GM10248 (cell line): ENCODE data around the gene BBS1.
A peak's percentile ranks its signal among the peaks of the same experiment; 100 is the strongest.

Experiments used
- CTCF ChIA-PET: fragments of 300-600 bp; sonication (Branson Sonifier 250); formaldehyde crosslinking; extraction: SDS; loops from one replicate; lab custom pipeline; 2021; ENCODE audit warnings: antibody characterized with exemption; lab: Yijun Ruan, JAX
- POLR2A ChIA-PET: fragments of 350-650 bp; sonication (Branson Sonifier 250); formaldehyde crosslinking; extraction: SDS; loops from one replicate; lab custom pipeline; 2020; ENCODE audit warnings: antibody characterized with exemption; lab: Yijun Ruan, JAX
- DNase-seq: peaks from one replicate; pipeline ENCODE4 v3.0.0; 2012; ENCODE audit errors: extremely low spot score
- TF ChIP-seq, protein P1 (sequence below): IDR thresholded peaks from 2 replicates; pipeline ENCODE4 v1.5.1; 2012; ENCODE audit warnings: mild to moderate bottlenecking, low read depth; ENCODE audit errors: extremely low read depth, missing control alignments, control extremely low read depth

Gene BBS1

DNA sequence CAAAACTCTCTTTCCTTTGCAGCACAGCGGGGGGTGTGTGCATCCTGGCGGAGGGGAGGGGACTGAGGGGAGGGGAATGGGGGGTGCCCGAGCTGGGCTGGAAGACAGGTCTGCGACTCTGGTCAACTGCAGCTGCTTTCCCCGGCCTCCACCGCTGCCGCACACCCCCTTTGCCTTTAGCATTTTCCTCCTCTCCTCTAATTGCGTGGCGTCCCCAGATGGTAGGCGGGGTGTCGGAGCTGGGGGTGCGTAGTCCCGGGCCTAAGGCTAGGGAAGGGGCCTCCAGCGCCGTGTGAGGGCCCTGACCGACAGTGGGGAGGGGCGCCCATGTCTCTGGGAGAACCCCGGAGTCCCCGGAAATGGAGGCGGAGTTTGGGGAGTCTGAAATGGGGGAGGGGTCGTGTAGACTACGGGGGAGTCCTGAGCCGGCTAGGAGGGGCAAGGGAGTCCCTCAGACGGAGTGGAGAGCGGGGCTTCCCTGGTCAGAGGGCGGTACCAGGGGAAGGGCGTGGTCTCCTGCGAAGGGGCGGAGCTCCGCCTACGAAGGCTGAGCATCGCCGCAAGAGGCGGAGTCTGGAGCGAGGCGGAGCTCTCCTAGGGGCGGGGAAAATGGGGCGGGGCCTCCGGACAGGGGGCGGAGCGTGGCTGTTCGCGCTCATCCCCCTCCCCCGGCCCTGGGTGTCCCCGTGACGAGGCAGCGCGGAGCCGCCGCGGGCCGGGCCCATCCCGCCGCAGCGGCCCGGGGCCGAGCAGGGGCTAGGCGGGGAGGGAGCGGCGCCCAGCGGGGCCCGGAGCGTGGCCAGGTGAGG is 44.0 kb upstream of the BBS1 start, which contains the start of gene PELI3:
Gene PELI3, plus strand, starts transcription at position 681 of the 809 bp plus-strand sequence. CDS start 1,224 bp downstream, outside the sequence.
- peak; percentile 99 for DNase-seq
- CTCF ChIA-PET = interaction anchor here (0.9 to 8.3 kb wide), 11 partner anchors 13 to 212 kb away, joined by 3 to 83 read pairs (median 5); partner anchors contain the start of genes DPP3, MRPL11 and RBM4B
- POLR2A ChIA-PET = interaction anchor here (0.6 to 1.0 kb wide), 15 partner anchors 8 to 1636 kb away, joined by 3 to 14 read pairs (median 4); partner anchors contain the start of genes DPP3 and RBM4
- TF ChIP-seq, protein P1, sequence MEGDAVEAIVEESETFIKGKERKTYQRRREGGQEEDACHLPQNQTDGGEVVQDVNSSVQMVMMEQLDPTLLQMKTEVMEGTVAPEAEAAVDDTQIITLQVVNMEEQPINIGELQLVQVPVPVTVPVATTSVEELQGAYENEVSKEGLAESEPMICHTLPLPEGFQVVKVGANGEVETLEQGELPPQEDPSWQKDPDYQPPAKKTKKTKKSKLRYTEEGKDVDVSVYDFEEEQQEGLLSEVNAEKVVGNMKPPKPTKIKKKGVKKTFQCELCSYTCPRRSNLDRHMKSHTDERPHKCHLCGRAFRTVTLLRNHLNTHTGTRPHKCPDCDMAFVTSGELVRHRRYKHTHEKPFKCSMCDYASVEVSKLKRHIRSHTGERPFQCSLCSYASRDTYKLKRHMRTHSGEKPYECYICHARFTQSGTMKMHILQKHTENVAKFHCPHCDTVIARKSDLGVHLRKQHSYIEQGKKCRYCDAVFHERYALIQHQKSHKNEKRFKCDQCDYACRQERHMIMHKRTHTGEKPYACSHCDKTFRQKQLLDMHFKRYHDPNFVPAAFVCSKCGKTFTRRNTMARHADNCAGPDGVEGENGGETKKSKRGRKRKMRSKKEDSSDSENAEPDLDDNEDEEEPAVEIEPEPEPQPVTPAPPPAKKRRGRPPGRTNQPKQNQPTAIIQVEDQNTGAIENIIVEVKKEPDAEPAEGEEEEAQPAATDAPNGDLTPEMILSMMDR = no peak

DNA sequence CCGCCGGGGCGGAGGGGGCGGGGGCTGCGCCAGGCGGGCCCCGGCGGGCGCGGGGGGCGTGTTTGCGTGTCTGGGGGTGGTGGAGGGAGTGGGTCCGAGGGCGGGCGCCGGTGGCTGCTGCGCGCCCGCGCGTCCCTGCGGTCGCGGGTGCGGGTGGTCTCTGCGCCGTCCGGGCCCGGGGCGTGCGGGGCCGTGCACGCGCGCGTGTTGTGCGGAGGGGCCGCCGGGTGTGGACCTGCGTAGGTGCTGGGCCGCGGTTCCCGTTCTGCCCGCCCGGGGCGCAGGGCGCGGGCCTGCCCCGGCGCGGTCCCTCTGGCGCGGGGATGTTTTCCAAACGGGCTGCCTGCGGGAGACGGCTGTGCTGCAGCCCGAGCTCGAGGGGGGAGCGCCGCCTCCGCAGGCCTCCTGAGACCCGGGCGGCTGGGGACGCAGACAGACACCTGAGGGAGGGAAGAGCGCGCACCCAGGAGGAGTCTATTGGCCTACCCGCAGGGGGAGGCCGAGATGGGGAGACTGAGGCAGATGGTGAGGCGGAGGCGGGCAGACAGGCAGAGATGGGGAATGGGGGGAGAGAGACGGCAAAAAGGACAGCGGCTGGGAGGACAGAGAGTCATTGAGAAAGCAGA is 43.3 kb upstream of the BBS1 start:
- DNase-seq = peak; percentile 55
- ChIA-PET POLR2A (interaction anchor here (0.6 to 1.0 kb wide), 3 partner anchors 13 to 176 kb away, joined by 6 to 14 read pairs (median 6); partner anchors contain the start of genes DPP3 and RBM4), CTCF (interaction anchor here (0.9 to 8.3 kb wide), 11 partner anchors 12 to 211 kb away, joined by 3 to 83 read pairs (median 5); partner anchors contain the start of genes DPP3, MRPL11 and RBM4B)
- TF ChIP-seq, protein P1 = no peak

- no peak for DNase-seq
- CTCF ChIA-PET = interaction anchor here (1.5 to 8.3 kb wide), 4 partner anchors 11 to 211 kb away, joined by 5 to 83 read pairs (median 6); partner anchors contain the start of genes DPP3 and RBM4B
- POLR2A ChIA-PET = no interaction called here
- TF ChIP-seq, protein P1 = no peak
These were observed 42.7 kb upstream of the BBS1 start for GRCh38 chr11:66467756-66468155.

- DNase-seq = no peak
- POLR2A ChIA-PET = no interaction called here
- CTCF ChIA-PET = interaction anchor here (1.4 to 8.3 kb wide), 3 partner anchors 9 to 210 kb away, joined by 5 to 83 read pairs (median 5); partner anchors contain the start of gene DPP3
- TF ChIP-seq, protein P1 = no peak
These were observed 41.7 kb upstream of the BBS1 start for GRCh38 chr11:66468691-66469090.

DNA sequence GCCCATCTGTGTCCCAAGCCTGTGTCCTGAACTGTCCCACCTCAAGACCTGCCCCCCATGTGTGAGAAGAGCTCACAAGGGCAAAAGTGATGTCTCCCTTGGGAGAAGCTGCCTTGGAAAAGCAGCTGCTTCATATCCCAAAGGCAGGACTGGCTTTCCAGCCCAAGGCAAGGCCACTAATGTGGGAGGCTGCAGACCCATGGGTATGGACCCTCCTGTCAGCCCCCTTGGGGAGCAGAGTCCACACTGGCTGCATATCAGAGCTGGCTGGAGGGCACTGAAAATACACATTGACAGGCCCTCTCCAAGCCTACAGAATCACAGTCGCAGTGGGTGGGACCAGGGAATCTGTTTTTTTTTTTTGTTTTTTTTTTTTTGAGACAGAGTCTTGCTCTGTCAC is 41.0 kb upstream of the BBS1 start:
- CTCF ChIA-PET = interaction anchor here (0.9 to 8.3 kb wide), 4 partner anchors 10 to 209 kb away, joined by 3 to 83 read pairs (median 5); partner anchors contain the start of gene DPP3
- no peak for DNase-seq
- POLR2A ChIA-PET = no interaction called here
- TF ChIP-seq, protein P1 = no peak

GRCh38 chr11:66470015-66470414 is 40.4 kb upstream of the BBS1 start:
- CTCF ChIA-PET = interaction anchor here (0.9 to 8.3 kb wide), 4 partner anchors 9 to 209 kb away, joined by 3 to 83 read pairs (median 5); partner anchors contain the start of gene DPP3
- DNase-seq = no peak
- TF ChIP-seq, protein P1 = no peak
- POLR2A ChIA-PET = no interaction called here
